Common myeloid progenitor, CD34-positive (primary cell): Measurements from ENCODE around the gene GRIA3.

Experiments
- CTCF ChIA-PET: fragments of 350-600 bp; sonication (Branson Sonifier 250); formaldehyde crosslinking; loops from one replicate; lab custom pipeline; 2021; ENCODE audit warnings: antibody characterized with exemption; lab: Charles Lee
- POLR2A ChIA-PET: fragments of 350-600 bp; sonication (Branson Sonifier 250); formaldehyde crosslinking; loops from one replicate; lab custom pipeline; 2021; ENCODE audit warnings: antibody characterized with exemption; lab: Charles Lee
- DNase-seq, 3 donors: peaks; one replicate each; pipeline versions ENCODE4 v3.0.0 to v3.0.0-alpha.2; 2013
- H3K27ac ChIP-seq, 2 experiments: 1 replicate in 1 of 2; 2 replicates in 1 of 2; pipeline ENCODE4 v1.7.0; 2013; ENCODE audit warnings: inconsistent platforms in 2 of 2, low read length in 2 of 2, mild to moderate bottlenecking in 2 of 2, low read depth in 1 of 2, moderate library complexity in 1 of 2; ENCODE audit not compliant: severe bottlenecking in 2 of 2, insufficient read depth in 1 of 2, poor library complexity in 1 of 2
- H3K27me3 ChIP-seq, 5 experiments: replicated peaks in 2 of 5; 1 replicate in 3 of 5; 2 replicates in 2 of 5; pipeline versions ENCODE4 v1.6.1 to v1.7.0; 2013; ENCODE audit warnings: low read length in 4 of 5, mild to moderate bottlenecking in 2 of 5, moderate library complexity in 2 of 5, inconsistent platforms in 1 of 5; ENCODE audit not compliant: insufficient read depth in 5 of 5, control insufficient read depth in 4 of 5
- H3K36me3 ChIP-seq, 4 experiments: 1 replicate in 2 of 4; 2 replicates in 2 of 4; pipeline versions ENCODE4 v1.6.1 to v1.7.0; 2013; ENCODE audit warnings: low read length in 3 of 4, control low read depth in 1 of 4, mild to moderate bottlenecking in 1 of 4; ENCODE audit not compliant: control insufficient read depth in 4 of 4, insufficient read depth in 4 of 4
- H3K4me1 ChIP-seq, 4 experiments: 1 replicate in 3 of 4; 2 replicates in 1 of 4; pipeline versions ENCODE4 v1.6.1 to v1.7.1; 2013; ENCODE audit warnings: low read length in 3 of 4, mild to moderate bottlenecking in 3 of 4, control low read depth in 1 of 4, inconsistent platforms in 1 of 4, moderate library complexity in 1 of 4; ENCODE audit not compliant: control insufficient read depth in 4 of 4, insufficient read depth in 4 of 4; ENCODE audit errors: control extremely low read depth in 1 of 4
- H3K4me3 ChIP-seq, 7 experiments: 1 replicate in 4 of 7; 2 replicates in 3 of 7; pipeline versions ENCODE4 v1.5.1 to v1.7.0; 2013; ENCODE audit warnings: mild to moderate bottlenecking in 7 of 7, low read length in 6 of 7, moderate library complexity in 6 of 7, inconsistent platforms in 2 of 7, low read depth in 2 of 7, control low read depth in 1 of 7; ENCODE audit not compliant: insufficient read depth in 4 of 7, control insufficient read depth in 1 of 7; ENCODE audit errors: extremely low read depth in 1 of 7
- H3K9me3 ChIP-seq, 5 experiments: 1 replicate in 4 of 5; 2 replicates in 1 of 5; pipeline versions ENCODE4 v1.6.1 to v1.7.1; 2013; ENCODE audit warnings: low read length in 4 of 5, mild to moderate bottlenecking in 2 of 5, inconsistent platforms in 1 of 5, low read depth in 1 of 5, moderate library complexity in 1 of 5; ENCODE audit not compliant: control insufficient read depth in 4 of 5, insufficient read depth in 2 of 5; ENCODE audit errors: control extremely low read depth in 1 of 5
- WGBS: methylation state at CpG from one replicate; pipeline ENCODE4 v1.1.5; 2013; ENCODE audit not compliant: insufficient coverage; 5-methylcytosine and 5-hydroxymethylcytosine counted together

Gene GRIA3

DNA sequence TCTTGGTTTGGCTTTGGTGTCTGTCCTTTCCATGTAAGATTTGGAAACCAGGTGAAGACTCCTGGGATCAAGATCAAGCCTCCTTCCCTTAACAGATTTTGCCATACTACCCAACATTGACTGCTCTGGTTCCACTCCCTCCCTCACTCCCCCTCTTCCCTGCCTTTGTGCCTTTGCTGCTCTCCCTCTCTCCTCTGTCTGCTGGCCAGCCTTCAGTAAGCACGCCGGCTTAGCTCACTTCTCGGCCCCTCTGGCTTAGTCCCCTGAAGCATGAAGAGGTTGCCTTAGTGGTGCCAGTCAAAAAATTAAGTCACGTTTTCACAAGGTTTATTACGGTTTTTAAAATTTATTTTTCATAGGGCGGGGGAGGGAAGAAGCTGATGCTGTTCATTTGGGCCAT is 6.0 kb downstream of the GRIA3 start:
- H3K4me3 ChIP-seq = no peak overlapping the region
- WGBS = 63% methylated on average over 5 of the region's 6 CpGs
- H3K27ac ChIP-seq = no peak overlapping the region
- H3K27me3 ChIP-seq = peaks cover 2 to 19% (median 3%) of the 10 kb centered on the region in 5 experiments
- H3K36me3 ChIP-seq = no peaks in the 10 kb centered on the region
- H3K4me1 ChIP-seq = peaks cover 0 to 10% (median 0%) of the 10 kb centered on the region in 4 experiments
- CTCF ChIA-PET = no interaction called here
- no peak for DNase-seq
- POLR2A ChIA-PET = no interaction called here
- H3K9me3 ChIP-seq = no peaks in the 10 kb centered on the region

DNA sequence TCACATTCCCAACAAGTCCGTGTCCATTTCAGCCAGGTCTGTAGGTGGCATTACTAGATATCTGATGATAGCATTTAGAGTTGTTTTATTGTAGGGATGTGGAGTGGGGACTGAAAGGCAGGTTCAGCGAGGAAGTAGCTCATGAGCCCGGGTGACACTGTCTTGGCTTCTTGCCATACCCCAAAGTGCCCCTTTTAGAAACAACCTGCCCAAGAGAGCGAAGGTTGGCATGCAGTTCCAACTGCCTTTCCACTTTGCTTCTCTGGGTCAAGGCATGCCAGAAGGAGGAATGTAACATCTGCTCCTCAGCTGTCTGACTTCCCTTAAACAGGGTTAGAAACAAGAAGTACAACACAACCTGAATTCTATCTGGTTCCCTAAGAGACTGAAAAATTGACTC is 9.0 kb downstream of the GRIA3 start:
- ChIA-PET POLR2A (no interaction called here), CTCF (no interaction called here)
- Histone ChIP-seq H3K27me3 (no peaks in the 10 kb centered on the region), H3K4me3 (no peak overlapping the region), H3K4me1 (peaks cover 0 to 6% (median 0%) of the 10 kb centered on the region in 4 experiments), H3K36me3 (no peaks in the 10 kb centered on the region), H3K27ac (no peak overlapping the region), H3K9me3 (no peaks in the 10 kb centered on the region)
- peak in 2 of 3 donors; percentile 35 to 63 for DNase-seq
- 18% methylated on average over 3 of the region's 4 CpGs for WGBS

DNA sequence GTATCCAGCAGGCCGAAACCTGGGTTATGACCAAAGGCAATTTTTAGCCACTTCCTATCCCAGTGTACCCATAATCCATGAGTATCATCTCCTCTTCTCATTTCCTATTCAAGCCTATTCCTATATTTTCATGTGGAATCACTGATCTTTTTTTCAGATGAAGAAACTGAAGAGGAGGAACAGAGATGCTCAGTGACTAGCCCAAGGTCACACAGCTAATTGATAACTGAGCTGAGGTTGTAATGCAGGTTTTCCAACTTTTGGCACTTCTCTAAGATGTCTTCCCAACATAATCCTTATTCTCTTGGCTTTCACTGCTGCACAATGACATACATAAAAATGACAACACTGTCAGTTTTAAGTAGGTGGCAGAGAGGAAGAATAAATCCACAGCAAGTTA is 15.3 kb downstream of the GRIA3 start:
- no CpG with 5 or more reads among the region's 1 CpG for WGBS
- no peaks in the 10 kb centered on the region for H3K4me1 ChIP-seq
- no peaks in the 10 kb centered on the region for H3K9me3 ChIP-seq
- H3K4me3 ChIP-seq = no peak overlapping the region
- H3K36me3 ChIP-seq = no peaks in the 10 kb centered on the region
- no peak overlapping the region for H3K27ac ChIP-seq
- no peaks in the 10 kb centered on the region for H3K27me3 ChIP-seq
- POLR2A ChIA-PET = no interaction called here
- CTCF ChIA-PET = no interaction called here
- DNase-seq = no peak

DNA sequence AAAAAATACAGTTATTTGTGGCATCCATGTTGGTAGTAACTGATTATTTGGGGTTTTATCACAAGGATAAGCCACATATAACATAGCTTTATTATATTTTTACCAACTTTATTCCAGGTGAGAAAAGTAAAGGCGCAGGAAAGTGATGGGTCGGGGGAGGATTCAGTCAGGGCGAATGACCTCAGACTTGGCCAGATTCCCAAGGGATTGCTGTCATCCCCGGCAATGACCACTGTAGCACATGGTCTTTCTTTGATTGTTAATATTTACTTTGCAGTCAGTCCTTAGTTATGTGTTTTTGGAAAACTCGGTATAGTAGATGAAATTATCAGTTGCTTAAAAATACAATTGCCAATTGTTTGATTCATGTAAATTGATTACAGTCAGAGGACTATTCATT is 17.6 kb downstream of the GRIA3 start:
- POLR2A ChIA-PET = no interaction called here
- Histone ChIP-seq H3K36me3 (no peaks in the 10 kb centered on the region), H3K27ac (no peak overlapping the region), H3K4me3 (no peak overlapping the region), H3K27me3 (no peaks in the 10 kb centered on the region), H3K4me1 (no peaks in the 10 kb centered on the region), H3K9me3 (no peaks in the 10 kb centered on the region)
- CTCF ChIA-PET = no interaction called here
- WGBS = 73% methylated on average over 5 of the region's 5 CpGs
- DNase-seq = no peak

DNA sequence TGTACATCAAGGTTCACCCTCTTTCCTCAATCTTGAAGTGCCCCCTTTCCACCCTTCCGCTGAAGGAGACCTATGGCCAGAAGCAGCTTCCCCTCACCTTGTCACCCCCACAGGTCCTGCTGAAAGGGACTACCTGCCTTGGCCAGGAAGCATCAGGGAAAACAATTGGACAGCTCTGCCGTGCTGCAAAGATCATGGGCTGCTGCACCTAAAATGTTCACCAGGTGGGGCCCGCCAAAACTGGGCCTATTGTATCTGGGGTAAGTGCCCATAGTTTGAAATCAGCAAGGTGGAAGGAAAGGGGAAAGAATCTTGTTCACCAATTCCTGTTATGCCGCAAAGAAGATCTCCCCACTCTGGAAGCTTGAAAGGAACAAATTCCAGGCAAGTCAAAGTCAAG is 18.4 kb downstream of the GRIA3 start:
- no peak for DNase-seq
- H3K4me1 ChIP-seq = no peaks in the 10 kb centered on the region
- no peaks in the 10 kb centered on the region for H3K27me3 ChIP-seq
- H3K27ac ChIP-seq = no peak overlapping the region
- WGBS = 49% methylated on average over 3 of the region's 4 CpGs
- H3K4me3 ChIP-seq = no peak overlapping the region
- ChIA-PET CTCF (no interaction called here), POLR2A (no interaction called here)
- H3K9me3 ChIP-seq = no peaks in the 10 kb centered on the region
- H3K36me3 ChIP-seq = no peaks in the 10 kb centered on the region

DNA sequence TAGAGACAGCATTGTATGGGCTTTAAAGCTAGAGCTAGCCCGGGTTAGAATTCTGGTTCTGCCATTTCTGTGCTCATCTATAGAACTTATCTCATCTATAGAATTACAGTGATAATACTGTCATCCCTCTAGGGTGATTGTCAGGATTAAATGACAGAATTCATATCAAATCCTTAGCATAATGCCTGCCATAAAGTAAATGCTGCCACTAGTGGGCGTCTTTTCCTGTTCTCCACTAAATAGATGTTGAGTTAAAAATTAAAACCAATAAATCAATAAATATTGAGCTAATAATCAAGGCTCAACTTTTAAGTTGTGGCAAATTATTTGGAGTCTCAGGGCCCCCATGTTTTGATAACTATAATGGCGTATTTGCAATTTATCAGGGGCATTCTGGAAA is 19.7 kb downstream of the GRIA3 start:
- Histone ChIP-seq H3K36me3 (no peaks in the 10 kb centered on the region), H3K27ac (no peak overlapping the region), H3K4me1 (no peaks in the 10 kb centered on the region), H3K27me3 (no peaks in the 10 kb centered on the region), H3K9me3 (no peaks in the 10 kb centered on the region), H3K4me3 (no peak overlapping the region)
- DNase-seq = no peak
- ChIA-PET POLR2A (no interaction called here), CTCF (no interaction called here)
- WGBS = 82% methylated on average over 1 of the region's 3 CpGs

DNA sequence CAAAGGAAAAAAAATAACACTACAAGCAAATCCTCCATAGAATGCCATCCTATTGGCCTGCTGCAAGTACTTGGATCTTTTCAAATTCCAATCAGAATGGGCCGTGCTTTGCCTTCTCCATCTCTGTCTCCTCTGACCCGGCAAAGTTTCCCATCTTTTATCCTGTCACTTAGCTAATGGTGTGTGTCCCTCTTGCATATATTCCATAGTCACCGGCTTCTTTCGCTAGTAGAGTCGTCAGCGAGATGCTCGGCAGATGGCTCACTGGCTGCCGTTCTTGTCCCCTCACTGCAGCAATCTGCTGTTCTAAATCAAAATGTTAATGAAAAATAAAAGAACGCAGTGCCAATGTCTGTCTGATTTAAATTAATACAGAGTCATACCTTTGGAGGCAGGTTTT is 22.1 kb downstream of the GRIA3 start:
- POLR2A ChIA-PET = no interaction called here
- DNase-seq = no peak
- no peak overlapping the region for H3K4me3 ChIP-seq
- H3K36me3 ChIP-seq = no peaks in the 10 kb centered on the region
- H3K27ac ChIP-seq = no peak overlapping the region
- H3K27me3 ChIP-seq = no peaks in the 10 kb centered on the region
- CTCF ChIA-PET = no interaction called here
- no peaks in the 10 kb centered on the region for H3K4me1 ChIP-seq
- WGBS = 85% methylated on average over 7 of the region's 9 CpGs
- no peaks in the 10 kb centered on the region for H3K9me3 ChIP-seq
